ENCODE measurements around the gene ADAMTS15. TPM values are rescaled to one million over a fixed set of nuclear protein-coding genes. Genes with fewer than 3 reads are reported as not detected.

ADAMTS15 gene
- total and polyA plus RNA-seq, 2 of the 4 experiments (the other 2 are of a cell fraction) = 3.0 to 5.0 TPM

GRCh38 chr11:130499828-130500227 lies 51.4 kb downstream of the ADAMTS15 start:
- H3K36me3 ChIP-seq (ENCODE audit: control insufficient read depth, insufficient read depth, low read length) = no peaks in the 10 kb centered on the region
- no peak overlapping the region for H3K4me3 ChIP-seq (ENCODE audit: insufficient read depth, low read depth, low read length)
- peaks cover 4% of the 10 kb centered on the region for H3K4me1 ChIP-seq (ENCODE audit: control insufficient read depth, insufficient read depth, low read length)
- H3K9me3 ChIP-seq (ENCODE audit: control insufficient read depth, insufficient read depth, low read length) = peaks cover 13% of the 10 kb centered on the region
- H3K9me1 ChIP-seq (ENCODE audit: insufficient read depth, low read length) = 0 out of 2 replicates have a peak, but pooled peaks cover 3% of the 10 kb centered on the region
- no peak overlapping the region for H2AK9ac ChIP-seq (replicated peaks; ENCODE audit: low read depth, low read length, poor library complexity)
- H4K20me1 ChIP-seq (ENCODE audit: insufficient read depth, low read length) = no peaks in the 10 kb centered on the region
- H3K14ac ChIP-seq (replicated peaks; ENCODE audit: low read depth, low read length) = peak overlapping the region; percentile 5; the same call in 1 of the 2 replicates
- H3K23ac ChIP-seq (ENCODE audit: low read depth, low read length) = 0 out of 2 replicates have a peak overlapping the region, but pooled peaks have one; percentile 1
- peak overlapping the region; percentile 79; the same call in 1 of the 2 replicates for H4K5ac ChIP-seq (ENCODE audit: low read depth, low read length)
- intact Hi-C loops (cut with micrococcal nuclease) = no loop called here
- peak overlapping the region in 1 of 2 experiments; percentile 64; a peak in 2 of 4 replicates for H4K8ac ChIP-seq (ENCODE audit: low read depth in 2 of 2, low read length in 2 of 2)
- no peak overlapping the region for H2AK5ac ChIP-seq (ENCODE audit: low read depth, low read length)
- dilution Hi-C loops (cut with HindIII; ENCODE audit: low sequenced_read_pairs, unreplicated experiment) = no loop called here
- DNase-seq = peak; percentile 56
- TF ChIP-seq USF2 (IDR thresholded peaks at IDR 0.05; ENCODE audit: low read depth, low read length) (no peak), RFX5 (IDR thresholded peaks at IDR 0.05; ENCODE audit: low read depth, low read length) (no peak), RCOR1 (IDR thresholded peaks at IDR 0.05; ENCODE audit: insufficient replicate concordance, low read length) (no peak), NFE2L2 (IDR thresholded peaks at IDR 0.05; ENCODE audit: low read depth, low read length) (no peak), RAD21 (IDR thresholded peaks at IDR 0.05; ENCODE audit: low read length) (no peak), CEBPB (IDR thresholded peaks at IDR 0.05; ENCODE audit: low read depth, low read length) (no peak), MAZ (IDR thresholded peaks at IDR 0.05; ENCODE audit: borderline replicate concordance, low read depth, low read length) (no peak), SMC3 (IDR thresholded peaks at IDR 0.05; ENCODE audit: low read depth, low read length) (no peak), FOS (IDR thresholded peaks at IDR 0.05; ENCODE audit: low read depth, low read length) (no peak), MXI1 (IDR thresholded peaks at IDR 0.05; ENCODE audit: borderline replicate concordance, low read depth, low read length) (no peak), POLR2A (IDR thresholded peaks at IDR 0.05; ENCODE audit: low read depth, low read length) (no peak), MAFK (IDR thresholded peaks at IDR 0.05; ENCODE audit: low read depth, low read length) (no peak), BHLHE40 (IDR thresholded peaks at IDR 0.05; ENCODE audit: low read depth, low read length) (no peak), CHD1 (IDR thresholded peaks at IDR 0.05; ENCODE audit: low read depth, low read length) (no peak)
- TF ChIP-seq, protein P1, sequence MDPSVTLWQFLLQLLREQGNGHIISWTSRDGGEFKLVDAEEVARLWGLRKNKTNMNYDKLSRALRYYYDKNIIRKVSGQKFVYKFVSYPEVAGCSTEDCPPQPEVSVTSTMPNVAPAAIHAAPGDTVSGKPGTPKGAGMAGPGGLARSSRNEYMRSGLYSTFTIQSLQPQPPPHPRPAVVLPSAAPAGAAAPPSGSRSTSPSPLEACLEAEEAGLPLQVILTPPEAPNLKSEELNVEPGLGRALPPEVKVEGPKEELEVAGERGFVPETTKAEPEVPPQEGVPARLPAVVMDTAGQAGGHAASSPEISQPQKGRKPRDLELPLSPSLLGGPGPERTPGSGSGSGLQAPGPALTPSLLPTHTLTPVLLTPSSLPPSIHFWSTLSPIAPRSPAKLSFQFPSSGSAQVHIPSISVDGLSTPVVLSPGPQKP (IDR thresholded peaks at IDR 0.05; ENCODE audit: borderline replicate concordance, low read depth, low read length) = no peak
- TF ChIP-seq, protein P2, sequence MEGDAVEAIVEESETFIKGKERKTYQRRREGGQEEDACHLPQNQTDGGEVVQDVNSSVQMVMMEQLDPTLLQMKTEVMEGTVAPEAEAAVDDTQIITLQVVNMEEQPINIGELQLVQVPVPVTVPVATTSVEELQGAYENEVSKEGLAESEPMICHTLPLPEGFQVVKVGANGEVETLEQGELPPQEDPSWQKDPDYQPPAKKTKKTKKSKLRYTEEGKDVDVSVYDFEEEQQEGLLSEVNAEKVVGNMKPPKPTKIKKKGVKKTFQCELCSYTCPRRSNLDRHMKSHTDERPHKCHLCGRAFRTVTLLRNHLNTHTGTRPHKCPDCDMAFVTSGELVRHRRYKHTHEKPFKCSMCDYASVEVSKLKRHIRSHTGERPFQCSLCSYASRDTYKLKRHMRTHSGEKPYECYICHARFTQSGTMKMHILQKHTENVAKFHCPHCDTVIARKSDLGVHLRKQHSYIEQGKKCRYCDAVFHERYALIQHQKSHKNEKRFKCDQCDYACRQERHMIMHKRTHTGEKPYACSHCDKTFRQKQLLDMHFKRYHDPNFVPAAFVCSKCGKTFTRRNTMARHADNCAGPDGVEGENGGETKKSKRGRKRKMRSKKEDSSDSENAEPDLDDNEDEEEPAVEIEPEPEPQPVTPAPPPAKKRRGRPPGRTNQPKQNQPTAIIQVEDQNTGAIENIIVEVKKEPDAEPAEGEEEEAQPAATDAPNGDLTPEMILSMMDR (conservative IDR thresholded peaks at IDR 0.05; ENCODE audit: low read depth, low read length) = no peak
- peak overlapping the region; percentile 23; the same call in 1 of the 3 replicates for H2BK15ac ChIP-seq (ENCODE audit: low read depth, low read length)
- peak overlapping the region; percentile 87; the same call in 1 of the 2 replicates for H3K18ac ChIP-seq (ENCODE audit: low read depth, low read length)
- CTCF ChIA-PET = no interaction called here
- in situ Hi-C loops (cut with MboI; ENCODE audit: low sequenced_read_pairs) = no loop called here
- no peak overlapping the region for H2BK5ac ChIP-seq (ENCODE audit: low read depth, low read length, poor library complexity, severe bottlenecking)
- H3K4ac ChIP-seq (ENCODE audit: low read depth, low read length) = peak overlapping the region; percentile 57; the same call in 1 of the 2 replicates
- POLR2A ChIA-PET (ENCODE audit: unreplicated experiment) = no interaction called here
- H2AFZ ChIP-seq (replicated peaks; ENCODE audit: low read length, poor library complexity) = no peak overlapping the region
- no peak overlapping the region; the same call in 1 of the 2 replicates for H3K56ac ChIP-seq (ENCODE audit: extremely low read depth, insufficient read depth, low read length)
- H3K27ac ChIP-seq (ENCODE audit: insufficient read depth, low read length) = no peak overlapping the region
- peak overlapping the region; percentile 37; the same call in 1 of the 2 replicates for H3K4me2 ChIP-seq (ENCODE audit: low read depth, low read length)
- H3K27me3 ChIP-seq (ENCODE audit: control insufficient read depth, insufficient read depth, low read length) = no peaks in the 10 kb centered on the region
- peak overlapping the region; percentile 45 for H2BK120ac ChIP-seq (ENCODE audit: low read depth, low read length)
- peak overlapping the region; percentile 36; the same call in 1 of the 2 replicates for H3K9ac ChIP-seq (ENCODE audit: low read depth, low read length)
- ATAC-seq (ENCODE audit: low read depth) = peak; percentile 77
- peak overlapping the region; percentile 18; the same call in 1 of the 2 replicates for H2BK20ac ChIP-seq (ENCODE audit: low read depth, low read length)
- BruUV-seq (replicated peaks) = no TSS peak
- no peaks in the 10 kb centered on the region for H3K79me1 ChIP-seq (ENCODE audit: low read depth in 1 of 2, low read length in 2 of 2)
- H4K91ac ChIP-seq (ENCODE audit: insufficient read depth, low read depth, low read length) = peak overlapping the region; percentile 20; the same call in 1 of the 2 replicates

Data from IMR-90 (cell line).